Fibroblast of skin of left biceps (primary cell): ENCODE results near the gene LRRFIP1.

Experiments
- DNase-seq, 2 experiments: peaks; one replicate each; pipeline ENCODE4 v3.0.0-alpha.2; 2013; ENCODE audit warnings: low read depth in 2 of 2

LRRFIP1 gene

GRCh38 chr2:237701859-237702390 is 74.5 kb downstream of the LRRFIP1 start:
- DNase-seq, result no peak

GRCh38 chr2:237702441-237703391 is 75.3 kb downstream of the LRRFIP1 start:
- DNase-seq, result no peak

- no peak for DNase-seq
Observed at GRCh38 chr2:237704501-237705434, 77.4 kb downstream of the LRRFIP1 start.

GRCh38 chr2:237706257-237706656 is 78.9 kb downstream of the LRRFIP1 start:
- DNase-seq, result no peak

- DNase-seq, result no peak
Observed at GRCh38 chr2:237708065-237708398, 80.6 kb downstream of the LRRFIP1 start.

- DNase-seq, result no peak
Observed at GRCh38 chr2:237708491-237708890, 81.1 kb downstream of the LRRFIP1 start.

GRCh38 chr2:237708961-237709360 is 81.6 kb downstream of the LRRFIP1 start:
- DNase-seq, result no peak

GRCh38 chr2:237711458-237712150 is 84.2 kb downstream of the LRRFIP1 start:
- DNase-seq, result no peak

- DNase-seq, result no peak
Observed at GRCh38 chr2:237712477-237713377, 85.3 kb downstream of the LRRFIP1 start.

- no peak for DNase-seq
Observed at GRCh38 chr2:237714690-237715458, 87.5 kb downstream of the LRRFIP1 start.

- no peak for DNase-seq
Observed at GRCh38 chr2:237715459-237715947, 88.1 kb downstream of the LRRFIP1 start.

- no peak for DNase-seq
Observed at GRCh38 chr2:237716011-237716410, 88.6 kb downstream of the LRRFIP1 start.

- no peak for DNase-seq
Observed at GRCh38 chr2:237717366-237718276, 90.2 kb downstream of the LRRFIP1 start.

GRCh38 chr2:237718277-237718634 is 90.9 kb downstream of the LRRFIP1 start:
- DNase-seq, result no peak

GRCh38 chr2:237720444-237720843 is 93.1 kb downstream of the LRRFIP1 start:
- no peak for DNase-seq

GRCh38 chr2:237720957-237721356 is 93.6 kb downstream of the LRRFIP1 start:
- peak; percentile 56 for DNase-seq

- no peak for DNase-seq
Observed at GRCh38 chr2:237721458-237721857, 94.1 kb downstream of the LRRFIP1 start.

- DNase-seq, result no peak
Observed at GRCh38 chr2:237722616-237723015, 95.2 kb downstream of the LRRFIP1 start.

GRCh38 chr2:237723023-237723422 is 95.6 kb downstream of the LRRFIP1 start:
- DNase-seq, result no peak
